GM19238 (cell line): Measurements from ENCODE around the gene HOXA13.

ENCODE experiments used
- DNase-seq: peaks from one replicate; pipeline ENCODE4 v3.0.0; 2011; ENCODE audit warnings: low spot score; ENCODE audit not compliant: insufficient read length

The HOXA13 gene

GRCh38 chr7:27208998-27209397, 9.1 kb upstream of the HOXA13 start:
- no peak for DNase-seq

DNA sequence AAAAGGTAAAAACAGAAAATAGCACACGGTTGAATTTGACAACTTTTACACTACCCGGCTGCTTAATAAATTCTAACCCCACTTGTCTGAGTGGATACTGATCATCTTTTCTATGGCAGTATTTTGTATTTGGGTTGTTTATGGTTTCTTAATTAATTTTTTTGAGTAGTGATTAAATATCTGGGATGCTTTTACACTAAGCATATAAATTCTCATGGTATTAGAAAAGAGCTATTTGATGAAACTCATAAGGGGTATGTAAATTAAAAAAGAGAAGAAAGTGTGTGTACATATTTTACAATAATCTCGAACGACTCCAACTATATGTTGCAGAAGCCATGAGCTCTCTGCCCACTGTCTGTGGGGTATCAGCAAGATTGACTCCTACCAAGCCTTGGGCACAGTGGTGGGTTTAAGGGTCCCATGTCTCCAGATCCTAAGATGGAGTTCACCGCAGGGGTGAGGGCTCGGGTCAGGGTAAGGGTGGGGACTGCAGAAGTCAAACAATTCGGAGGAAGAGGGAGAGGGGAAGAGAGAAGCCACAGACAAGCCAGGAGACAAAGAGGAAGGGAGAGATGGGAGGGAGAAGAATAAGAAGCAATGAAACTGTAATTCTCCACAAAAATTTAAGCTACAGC, 7.6 kb upstream of the HOXA13 start:
- DNase-seq, result no peak

- DNase-seq, result no peak
These were observed 5.7 kb upstream of the HOXA13 start for GRCh38 chr7:27205325-27206280.

DNA sequence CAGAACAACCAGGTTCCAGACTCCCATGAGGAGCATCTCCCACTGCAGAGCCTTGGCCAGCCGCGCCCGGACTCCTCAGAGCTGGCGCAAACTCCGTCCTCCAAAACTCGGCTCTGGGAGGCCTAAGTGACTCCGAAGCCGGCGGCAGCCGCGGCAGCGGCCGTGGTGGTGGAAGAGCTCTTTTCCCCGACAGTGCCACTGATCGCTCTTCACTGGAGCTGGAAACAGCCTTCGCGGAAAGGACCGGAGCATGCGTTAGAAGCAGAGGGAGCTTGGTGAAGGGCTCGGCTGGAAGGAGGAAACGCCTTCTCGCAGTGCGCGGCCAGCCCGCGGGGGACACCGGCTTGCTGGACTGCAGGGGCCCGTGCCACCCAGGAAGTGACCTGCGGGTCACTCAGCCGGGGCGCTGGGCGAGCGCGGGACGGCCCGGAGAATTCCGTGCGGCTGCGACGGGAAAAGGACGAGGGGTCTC, 5.0 kb upstream of the HOXA13 start:
- DNase-seq, result no peak

DNA sequence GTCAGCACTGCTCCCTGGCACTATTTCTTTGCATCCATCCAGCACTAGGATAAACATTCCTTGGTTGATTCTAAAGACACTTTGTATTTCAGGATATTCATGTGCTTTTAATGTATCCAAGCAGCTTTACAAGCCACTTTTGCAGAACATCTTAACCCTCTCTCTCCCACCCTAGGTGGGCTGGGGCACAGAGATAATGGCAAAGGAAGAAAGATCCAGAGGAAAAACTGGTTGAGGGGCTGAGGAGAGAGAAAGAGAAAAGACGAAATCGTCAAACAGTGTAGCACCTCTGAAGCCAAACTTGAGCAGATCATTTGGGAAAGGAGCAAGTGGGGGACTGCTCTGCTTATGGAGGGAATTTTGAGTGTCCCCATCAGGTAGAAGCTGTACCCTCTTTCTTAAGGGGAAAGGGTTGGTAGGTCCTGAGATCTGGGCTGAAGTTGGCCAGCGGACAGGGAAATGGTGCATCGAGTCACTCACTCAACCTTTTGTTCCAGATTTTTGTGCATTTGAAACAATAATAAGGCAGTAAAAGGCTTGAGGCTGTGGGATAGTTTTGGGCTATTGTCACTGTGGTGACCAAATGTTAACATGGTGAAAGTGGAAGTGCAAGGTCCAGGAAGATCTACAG, 4.2 kb upstream of the HOXA13 start:
- DNase-seq, result no peak

DNA sequence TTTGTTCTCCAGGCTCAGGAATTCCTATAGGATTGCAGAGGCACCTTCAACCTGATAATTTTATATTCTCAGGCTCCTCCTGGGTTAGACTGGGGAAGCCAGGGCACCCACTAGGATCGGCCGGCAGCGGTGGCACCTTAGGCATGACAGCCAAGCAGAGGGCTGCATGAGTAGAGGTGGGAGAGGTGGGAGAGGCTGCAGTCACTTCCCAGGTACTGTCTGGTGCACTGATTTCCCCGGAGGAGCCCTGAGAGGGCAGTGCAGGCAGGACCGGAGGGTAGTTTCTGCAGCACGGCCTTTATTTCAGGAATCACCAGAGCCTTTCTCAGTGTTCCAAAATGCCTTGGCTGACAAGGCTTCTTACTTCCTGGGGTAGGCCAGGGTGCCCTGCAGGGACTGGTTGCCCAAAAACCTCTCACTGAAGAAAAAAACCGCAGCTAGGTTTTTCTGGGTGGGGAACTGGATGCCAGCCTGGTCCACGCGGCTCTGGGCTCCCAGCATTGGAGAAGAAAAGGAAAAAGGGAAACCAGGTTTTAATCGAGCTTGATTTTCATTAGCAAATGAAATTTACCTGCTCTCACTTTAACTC, 3.6 kb upstream of the HOXA13 start:
- DNase-seq, result no peak

DNA sequence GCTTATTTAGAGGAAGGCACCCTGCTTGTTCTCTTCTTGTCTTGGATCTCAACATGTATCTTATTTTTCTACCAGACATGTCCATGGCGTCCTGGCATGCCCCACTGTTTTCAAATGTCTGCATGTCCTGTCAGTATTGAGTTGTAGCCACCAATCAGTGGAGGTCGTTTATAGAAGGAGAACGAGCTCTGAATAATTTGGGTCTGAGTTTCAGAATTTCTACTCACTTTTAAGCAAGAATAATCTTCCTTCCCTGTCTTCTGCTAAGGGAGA, 2.9 kb upstream of the HOXA13 start:
- no peak for DNase-seq

DNA sequence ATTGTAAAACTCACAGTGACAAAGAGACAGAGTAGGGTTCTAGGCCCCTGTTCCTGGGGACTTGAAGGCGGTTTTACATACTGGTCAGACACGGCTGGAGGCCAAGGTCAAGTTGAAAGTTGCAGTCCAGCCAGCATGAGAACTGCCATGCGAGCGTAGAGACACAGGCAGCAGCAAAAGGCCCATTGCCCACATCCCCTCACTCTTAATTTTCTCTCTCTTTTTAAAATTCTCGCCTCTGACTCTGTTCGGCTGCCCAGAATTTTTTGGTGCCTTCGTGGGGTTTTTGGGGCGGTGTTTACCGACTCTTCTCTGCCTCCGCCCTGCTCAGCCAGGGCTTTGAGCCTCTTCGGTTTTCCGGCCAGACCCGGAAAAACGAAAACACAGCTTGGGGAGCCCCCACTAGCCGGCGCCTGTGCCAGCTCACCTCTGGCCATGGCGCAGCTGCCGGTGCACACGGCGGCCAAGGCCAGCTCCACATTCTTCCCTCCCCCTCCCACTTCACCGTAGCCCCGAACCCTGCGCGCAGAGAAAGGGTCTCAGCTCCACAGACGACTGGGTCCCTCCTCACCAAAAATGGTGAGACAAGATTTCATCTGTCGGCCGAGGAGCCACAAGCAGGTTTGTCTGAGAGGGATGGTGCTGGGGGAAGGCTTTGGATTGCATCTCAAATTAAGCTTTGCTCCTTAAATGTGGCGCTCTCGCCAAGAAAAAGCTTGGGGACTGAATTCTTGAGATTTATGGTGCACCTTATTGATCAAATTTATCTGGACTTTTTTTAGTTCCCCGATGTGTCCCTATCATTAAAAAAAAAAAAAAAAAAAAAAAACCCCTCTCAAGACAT, 2.3 kb upstream of the HOXA13 start:
- no peak for DNase-seq

DNA sequence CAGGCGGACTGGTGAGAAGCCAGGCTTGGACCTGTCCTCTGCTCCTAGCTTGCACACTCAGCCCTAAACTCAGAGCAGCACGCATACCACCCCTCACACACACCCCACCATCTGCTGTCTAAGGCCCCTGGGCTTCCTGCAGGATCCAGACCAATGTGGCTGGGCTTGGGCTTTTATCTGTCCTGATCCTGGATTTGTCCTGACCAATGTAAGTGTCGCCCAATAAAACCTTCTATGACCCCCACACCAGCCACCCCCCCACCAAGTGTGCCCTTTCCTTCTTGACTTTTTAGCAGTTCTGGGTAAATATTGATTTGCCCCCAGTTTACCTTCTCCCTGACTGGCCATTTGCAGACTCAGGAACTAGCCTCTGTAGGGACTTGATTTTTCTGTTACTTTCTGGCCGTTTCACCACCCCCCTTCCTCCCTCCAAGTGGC, 1.7 kb upstream of the HOXA13 start:
- no peak for DNase-seq

DNA sequence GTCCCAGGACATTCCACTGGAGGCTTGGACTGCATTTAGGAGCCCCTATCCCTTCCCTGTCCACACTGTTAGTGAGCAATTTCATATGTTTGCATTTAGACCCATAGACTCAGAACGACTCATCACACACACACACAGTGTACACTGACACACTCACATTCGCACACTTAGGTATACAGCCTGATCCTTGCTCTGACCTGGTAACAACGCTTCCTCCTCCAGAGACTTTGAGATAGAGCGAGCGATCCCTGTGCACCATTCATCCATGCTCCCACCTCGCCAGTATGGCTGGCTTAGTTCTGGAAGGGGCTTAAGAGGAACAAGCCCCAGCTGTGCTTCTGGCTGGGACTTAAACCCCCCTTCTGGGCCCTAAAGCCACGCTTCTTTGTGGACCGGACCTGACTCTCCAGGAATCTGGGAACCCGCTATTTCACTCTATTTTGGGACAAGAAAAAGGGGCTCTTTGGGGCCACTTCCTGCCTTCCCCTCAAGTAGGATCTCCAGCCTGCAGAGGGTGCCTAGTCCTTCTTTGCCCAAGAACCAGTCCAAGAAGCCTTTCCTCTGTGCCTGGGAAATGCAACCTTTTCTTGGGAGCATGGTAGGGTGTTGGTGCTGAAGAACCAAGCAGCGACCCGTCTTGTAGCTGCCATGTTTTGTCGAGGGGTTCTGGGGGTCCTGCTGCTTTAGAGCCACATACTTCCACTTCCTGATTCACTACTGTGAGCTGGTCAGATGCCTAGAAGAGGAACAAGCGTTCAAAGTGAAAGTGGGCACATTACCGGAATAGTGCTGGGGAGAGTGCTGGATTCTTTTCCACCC, 1.1 kb upstream of the HOXA13 start:
- no peak for DNase-seq

DNA sequence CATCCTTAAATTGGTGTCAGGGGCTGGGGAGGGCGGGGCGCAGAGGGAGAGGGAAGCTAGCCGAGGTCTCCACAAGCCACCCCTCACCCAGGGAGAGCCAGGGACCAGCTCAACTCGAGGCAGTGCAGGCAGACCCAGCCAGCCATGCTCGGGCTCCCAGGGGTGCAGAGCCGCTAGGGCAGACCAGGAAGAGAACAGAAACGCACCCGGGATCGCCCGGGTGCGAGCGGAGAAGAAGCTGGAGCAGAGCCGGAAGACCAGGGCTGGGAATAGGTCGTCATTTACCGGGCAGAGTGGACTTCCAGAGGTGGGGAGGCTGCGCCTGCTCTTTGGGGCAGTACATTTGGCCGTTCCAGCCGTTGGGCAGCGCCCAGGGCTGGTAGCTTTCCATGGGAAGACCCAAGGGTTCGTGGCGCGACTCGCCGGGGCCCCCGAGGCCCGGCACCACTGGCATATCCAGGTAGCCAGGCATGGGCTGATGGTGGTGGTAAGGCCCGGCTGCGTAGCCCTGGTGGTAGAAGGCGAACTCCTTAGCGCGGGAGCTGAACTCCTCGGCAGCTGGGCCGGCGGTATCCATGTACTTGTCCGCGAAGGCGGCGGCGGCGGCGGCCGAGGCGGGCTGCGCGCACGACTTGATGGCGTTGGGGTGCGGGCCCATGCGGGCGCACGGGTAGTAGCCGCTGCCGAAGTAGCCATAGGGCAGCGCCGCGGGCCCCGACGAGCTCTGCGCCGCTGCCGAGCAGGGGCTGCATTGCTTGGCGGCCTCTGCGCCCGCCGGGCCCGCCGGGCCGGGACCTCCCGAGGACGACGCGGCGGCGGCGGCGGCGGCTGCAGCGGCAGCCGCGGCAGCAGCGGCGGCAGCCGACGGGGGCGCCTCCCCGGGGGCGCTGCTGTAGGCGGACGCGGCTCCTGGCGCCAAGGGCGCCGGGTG, 755 bp downstream of the HOXA13 start:
- DNase-seq, result no peak

- no peak for DNase-seq
These were observed 1.6 kb downstream of the HOXA13 start for GRCh38 chr7:27198138-27198841.

DNA sequence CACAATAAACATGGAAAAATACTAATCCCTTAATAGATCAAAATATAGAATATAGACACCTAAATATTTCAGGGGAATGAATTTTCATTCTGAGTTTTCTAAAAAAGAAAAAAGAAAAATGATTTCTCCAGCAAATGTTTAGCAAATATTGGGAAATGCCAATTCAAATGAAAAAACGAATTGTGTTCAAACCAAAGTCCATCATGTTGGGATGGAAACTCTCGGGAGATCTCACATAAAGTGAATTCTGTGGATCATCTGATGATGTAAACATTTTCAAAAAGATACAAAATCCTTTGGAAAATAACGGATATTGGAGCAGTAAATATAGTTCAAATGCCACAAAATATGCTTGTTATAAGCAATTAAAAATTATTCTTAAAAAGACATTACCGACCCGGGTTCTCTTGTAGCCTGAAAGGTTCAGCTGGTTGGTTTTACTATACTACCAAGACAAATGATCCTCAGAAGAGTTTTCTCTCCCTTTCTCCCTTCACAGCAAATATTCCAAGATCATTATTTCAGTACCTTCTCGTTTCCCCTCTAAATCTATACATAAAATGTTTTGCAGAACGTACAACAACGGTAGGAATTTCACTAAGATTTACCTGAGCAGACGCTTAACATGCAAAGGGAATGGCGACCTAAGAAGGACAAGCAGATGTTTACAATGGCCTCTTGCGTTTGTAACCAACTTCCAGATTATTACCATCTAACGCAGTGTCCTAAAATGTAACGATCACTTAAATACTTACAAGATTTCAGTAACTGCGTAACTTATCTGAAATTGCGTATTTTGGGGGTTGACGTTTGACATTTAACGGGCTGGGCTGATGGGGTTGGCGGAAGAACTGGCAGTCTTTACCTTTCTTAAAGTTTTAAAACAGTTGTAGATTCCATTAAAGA, 2.5 kb downstream of the HOXA13 start:
- no peak for DNase-seq

DNA sequence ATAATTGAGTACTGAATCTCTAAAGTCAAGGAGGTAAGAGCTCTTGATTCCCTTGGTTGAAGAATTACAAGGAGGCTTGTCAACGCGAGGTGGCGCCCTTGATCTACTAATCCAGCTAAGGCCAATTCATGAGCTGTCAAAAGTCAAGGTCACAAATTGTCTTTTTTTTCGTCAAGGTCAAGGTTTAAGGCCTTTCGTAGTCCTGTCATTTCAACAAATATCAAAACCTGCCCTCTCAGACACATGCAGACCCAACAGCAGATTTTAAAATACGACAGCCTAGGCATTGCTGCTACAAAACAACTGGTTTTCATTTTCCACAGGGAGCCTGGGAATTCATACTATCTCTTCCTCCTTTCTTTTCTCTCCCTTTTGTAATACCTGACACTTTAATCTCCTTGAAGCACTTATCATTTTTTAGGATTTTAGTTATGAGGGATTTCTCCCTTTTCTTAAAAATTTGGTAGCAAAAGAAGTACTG, 3.6 kb downstream of the HOXA13 start:
- DNase-seq, result no peak

DNA sequence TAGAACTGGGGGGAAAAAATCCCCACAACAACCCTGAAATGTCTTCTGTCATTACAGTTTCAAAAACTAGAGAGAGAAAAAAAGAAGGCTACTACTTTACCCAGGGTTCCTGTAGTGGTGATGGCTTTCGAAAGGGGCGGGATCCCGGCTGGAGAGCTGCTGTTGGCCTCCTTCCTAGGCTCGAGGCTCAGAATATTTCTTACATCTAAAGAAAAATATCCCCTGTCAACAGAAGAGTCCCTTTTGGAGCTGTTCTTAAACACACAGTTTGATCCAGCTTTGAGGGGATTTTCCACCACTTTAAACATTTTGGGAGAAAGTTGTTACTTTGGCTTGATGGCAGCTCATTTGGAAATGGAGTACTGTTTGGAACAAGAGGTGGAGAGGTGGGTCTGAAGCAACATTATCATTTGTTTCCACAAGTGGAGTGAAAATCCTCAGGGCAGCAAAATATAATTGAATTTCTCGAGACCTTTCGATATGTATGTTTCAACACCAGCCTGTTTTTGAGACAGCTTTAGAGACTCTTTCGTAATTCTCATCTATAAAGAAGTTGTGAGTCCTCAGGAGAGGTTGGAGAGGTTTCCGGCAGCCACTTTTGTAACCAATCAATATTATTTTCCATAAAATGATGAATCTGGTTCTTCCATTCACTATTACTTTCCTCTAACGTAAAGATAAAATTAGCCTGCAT, 5.1 kb downstream of the HOXA13 start:
- no peak for DNase-seq

DNA sequence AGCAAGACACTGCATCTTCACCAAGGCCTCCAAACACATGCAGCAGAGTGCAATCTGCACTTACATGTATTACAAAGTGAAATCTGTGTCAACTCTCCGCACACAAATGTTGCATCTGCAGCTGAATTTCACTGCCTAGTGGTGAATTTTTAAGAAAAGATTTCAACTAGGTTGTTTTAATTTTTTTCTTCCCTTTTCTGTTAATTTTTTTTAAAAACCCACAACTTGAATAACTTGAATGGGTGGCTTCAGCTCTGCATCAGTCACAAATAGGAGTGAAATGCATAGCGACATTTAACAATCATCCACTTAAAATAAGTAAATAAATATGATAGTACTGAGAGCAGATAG, 5.9 kb downstream of the HOXA13 start:
- DNase-seq, result no peak
